Measurements from ENCODE around the gene IL2RA. TPM values are rescaled to one million over a fixed set of nuclear protein-coding genes. Genes with fewer than 3 reads are reported as not detected.

The IL2RA gene
- total RNA-seq, 1 donor, result not detected

DNA sequence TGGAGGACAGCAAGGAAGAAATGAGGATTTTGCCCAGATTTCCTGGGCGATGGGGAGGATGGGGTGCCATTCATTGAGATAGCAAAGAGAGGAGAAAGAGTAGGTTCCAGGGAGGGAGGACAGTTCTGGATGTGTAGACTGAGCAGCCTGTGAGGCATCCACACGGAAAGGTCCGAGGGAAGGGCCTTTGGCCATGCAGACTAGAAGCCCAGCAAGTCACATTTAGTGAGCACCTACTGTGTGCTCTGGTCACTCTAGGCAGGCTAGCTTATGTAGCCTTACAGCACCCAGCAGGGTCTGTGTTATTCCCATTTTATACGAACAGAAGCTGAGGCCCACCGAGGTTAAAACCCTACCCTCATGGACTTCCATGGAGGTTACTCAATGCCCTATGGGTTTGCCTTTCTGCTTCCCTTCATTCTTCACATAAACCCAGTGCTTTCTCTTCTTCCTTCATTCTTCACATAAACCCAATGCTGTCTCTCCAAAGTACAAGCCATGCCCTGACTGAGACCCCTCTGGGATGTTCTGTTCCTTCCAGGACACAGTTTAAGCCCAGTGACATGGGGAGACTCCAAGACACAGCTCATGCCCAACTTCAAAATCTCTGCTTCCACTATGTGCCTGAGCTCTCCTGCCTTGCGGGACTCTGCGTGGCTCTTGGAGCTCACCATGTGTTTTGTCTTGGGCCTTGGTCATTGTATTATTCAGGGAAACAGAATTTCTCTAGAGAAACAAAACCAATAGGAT lies 13.7 kb downstream of the IL2RA start:
- no peaks in the 10 kb centered on the region for H3K36me3 ChIP-seq (ENCODE audit: insufficient read depth, low read length)
- peaks cover 5% of the 10 kb centered on the region for H3K4me1 ChIP-seq (ENCODE audit: insufficient read depth, low read length)
- H3K27ac ChIP-seq (ENCODE audit: low read depth, low read length), result no peak overlapping the region
- H4K20me1 ChIP-seq (ENCODE audit: insufficient read depth, low read length), result no peaks in the 10 kb centered on the region
- H3K4me3 ChIP-seq (ENCODE audit: insufficient read depth, low read length), result no peak overlapping the region
- DNase-seq (ENCODE audit: insufficient read length, low spot score, missing footprints), result no peak
- no peaks in the 10 kb centered on the region for H3K79me2 ChIP-seq (ENCODE audit: insufficient read depth, low read length)
- no peak overlapping the region for H2AFZ ChIP-seq (ENCODE audit: low read length)
- TF ChIP-seq, protein P1, sequence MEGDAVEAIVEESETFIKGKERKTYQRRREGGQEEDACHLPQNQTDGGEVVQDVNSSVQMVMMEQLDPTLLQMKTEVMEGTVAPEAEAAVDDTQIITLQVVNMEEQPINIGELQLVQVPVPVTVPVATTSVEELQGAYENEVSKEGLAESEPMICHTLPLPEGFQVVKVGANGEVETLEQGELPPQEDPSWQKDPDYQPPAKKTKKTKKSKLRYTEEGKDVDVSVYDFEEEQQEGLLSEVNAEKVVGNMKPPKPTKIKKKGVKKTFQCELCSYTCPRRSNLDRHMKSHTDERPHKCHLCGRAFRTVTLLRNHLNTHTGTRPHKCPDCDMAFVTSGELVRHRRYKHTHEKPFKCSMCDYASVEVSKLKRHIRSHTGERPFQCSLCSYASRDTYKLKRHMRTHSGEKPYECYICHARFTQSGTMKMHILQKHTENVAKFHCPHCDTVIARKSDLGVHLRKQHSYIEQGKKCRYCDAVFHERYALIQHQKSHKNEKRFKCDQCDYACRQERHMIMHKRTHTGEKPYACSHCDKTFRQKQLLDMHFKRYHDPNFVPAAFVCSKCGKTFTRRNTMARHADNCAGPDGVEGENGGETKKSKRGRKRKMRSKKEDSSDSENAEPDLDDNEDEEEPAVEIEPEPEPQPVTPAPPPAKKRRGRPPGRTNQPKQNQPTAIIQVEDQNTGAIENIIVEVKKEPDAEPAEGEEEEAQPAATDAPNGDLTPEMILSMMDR (IDR thresholded peaks at IDR 0.05; ENCODE audit: extremely low read depth, low read depth, low read length), result no peak
- H3K9me3 ChIP-seq (ENCODE audit: low read depth, low read length), result no peaks in the 10 kb centered on the region
- H3K4me2 ChIP-seq (ENCODE audit: insufficient read depth, low read length), result no peak overlapping the region
- peaks cover 19% of the 10 kb centered on the region for H3K27me3 ChIP-seq (ENCODE audit: insufficient read depth, low read length)

DNA sequence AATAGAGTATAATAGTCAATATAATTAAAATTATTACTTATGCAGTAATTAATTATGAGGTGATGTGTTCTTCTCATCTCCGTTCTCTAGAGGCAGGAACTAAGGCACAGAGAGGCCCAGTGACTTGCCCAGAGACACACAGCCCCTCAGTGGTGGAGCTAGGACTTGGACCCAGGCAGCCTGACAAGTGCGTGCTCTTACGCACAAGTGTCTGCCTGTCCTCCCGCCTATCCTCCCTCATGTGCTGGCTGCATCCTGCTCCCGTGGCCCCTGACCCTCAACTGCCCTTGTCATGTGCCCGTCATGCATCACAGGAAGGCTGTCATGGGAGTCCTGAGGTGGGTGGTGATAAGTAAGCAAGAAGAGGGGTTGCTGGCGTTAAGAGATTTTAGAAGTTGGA lies 14.3 kb downstream of the IL2RA start:
- TF ChIP-seq, protein P1 (IDR thresholded peaks at IDR 0.05; ENCODE audit: extremely low read depth, low read depth, low read length), result no peak
- H3K27ac ChIP-seq (ENCODE audit: low read depth, low read length), result no peak overlapping the region
- H3K4me1 ChIP-seq (ENCODE audit: insufficient read depth, low read length), result peaks cover 5% of the 10 kb centered on the region
- no peak overlapping the region for H2AFZ ChIP-seq (ENCODE audit: low read length)
- no peak overlapping the region for H3K4me2 ChIP-seq (ENCODE audit: insufficient read depth, low read length)
- no peak for DNase-seq (ENCODE audit: insufficient read length, low spot score, missing footprints)
- no peaks in the 10 kb centered on the region for H4K20me1 ChIP-seq (ENCODE audit: insufficient read depth, low read length)
- H3K36me3 ChIP-seq (ENCODE audit: insufficient read depth, low read length), result no peaks in the 10 kb centered on the region
- H3K27me3 ChIP-seq (ENCODE audit: insufficient read depth, low read length), result peaks cover 23% of the 10 kb centered on the region
- no peak overlapping the region for H3K4me3 ChIP-seq (ENCODE audit: insufficient read depth, low read length)
- no peaks in the 10 kb centered on the region for H3K9me3 ChIP-seq (ENCODE audit: low read depth, low read length)
- no peaks in the 10 kb centered on the region for H3K79me2 ChIP-seq (ENCODE audit: insufficient read depth, low read length)

DNA sequence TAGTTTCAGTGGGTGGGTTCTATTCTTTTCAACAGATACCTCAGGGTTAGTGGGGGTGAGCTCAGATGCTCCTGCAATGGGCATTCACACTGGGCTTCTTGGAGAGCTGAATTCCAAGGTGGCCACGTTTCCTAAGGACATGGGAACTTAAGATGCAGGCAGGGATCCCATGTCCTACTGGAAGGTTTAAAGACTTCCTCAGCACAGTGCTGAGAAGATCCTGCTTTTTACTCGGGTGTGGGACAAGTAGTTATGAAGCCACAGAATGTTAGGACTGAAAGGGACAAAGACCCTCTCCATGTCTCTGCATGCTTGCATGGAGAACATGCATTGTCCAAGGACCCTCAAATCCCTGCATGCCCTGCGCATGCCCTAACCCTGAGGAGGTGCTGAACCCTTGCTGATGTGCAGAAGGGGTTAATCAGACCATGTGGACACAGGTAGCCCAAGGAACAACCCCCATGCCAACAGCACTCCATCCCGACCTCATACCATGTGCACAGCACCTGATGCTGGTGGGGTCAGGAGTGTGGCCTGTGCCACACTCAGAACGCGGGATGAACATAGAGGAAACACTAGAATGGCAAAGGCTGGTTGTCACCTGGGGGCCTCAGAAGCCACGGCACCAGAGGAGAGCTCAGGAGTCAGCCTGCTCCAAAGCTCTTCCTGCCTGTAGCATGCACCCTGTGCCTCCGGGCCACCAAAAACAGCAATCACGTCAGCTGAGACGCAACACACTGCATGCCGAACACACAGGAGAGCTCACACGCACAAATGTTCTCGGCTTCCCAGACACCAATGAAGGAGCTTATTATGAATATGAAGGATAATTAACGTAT lies 15.2 kb downstream of the IL2RA start:
- H3K9me3 ChIP-seq (ENCODE audit: low read depth, low read length), result no peaks in the 10 kb centered on the region
- H4K20me1 ChIP-seq (ENCODE audit: insufficient read depth, low read length), result no peaks in the 10 kb centered on the region
- H3K36me3 ChIP-seq (ENCODE audit: insufficient read depth, low read length), result no peaks in the 10 kb centered on the region
- no peak overlapping the region for H3K27ac ChIP-seq (ENCODE audit: low read depth, low read length)
- H3K4me2 ChIP-seq (ENCODE audit: insufficient read depth, low read length), result no peak overlapping the region
- TF ChIP-seq, protein P1 (IDR thresholded peaks at IDR 0.05; ENCODE audit: extremely low read depth, low read depth, low read length), result no peak
- DNase-seq (ENCODE audit: insufficient read length, low spot score, missing footprints), result no peak
- peaks cover 5% of the 10 kb centered on the region for H3K4me1 ChIP-seq (ENCODE audit: insufficient read depth, low read length)
- H2AFZ ChIP-seq (ENCODE audit: low read length), result no peak overlapping the region
- H3K4me3 ChIP-seq (ENCODE audit: insufficient read depth, low read length), result no peak overlapping the region
- peaks cover 23% of the 10 kb centered on the region for H3K27me3 ChIP-seq (ENCODE audit: insufficient read depth, low read length)
- H3K79me2 ChIP-seq (ENCODE audit: insufficient read depth, low read length), result no peaks in the 10 kb centered on the region
